ENCODE results near the gene PHLDA1. TPM values are rescaled to one million over a fixed set of nuclear protein-coding genes. Genes with fewer than 3 reads are reported as not detected.

PHLDA1 gene
- total and polyA plus RNA-seq, 2 of the 13 experiments (the other 11 are each of a cell fraction or from before 2014, with no cell fraction given), result 33.8 to 41.0 TPM

DNA sequence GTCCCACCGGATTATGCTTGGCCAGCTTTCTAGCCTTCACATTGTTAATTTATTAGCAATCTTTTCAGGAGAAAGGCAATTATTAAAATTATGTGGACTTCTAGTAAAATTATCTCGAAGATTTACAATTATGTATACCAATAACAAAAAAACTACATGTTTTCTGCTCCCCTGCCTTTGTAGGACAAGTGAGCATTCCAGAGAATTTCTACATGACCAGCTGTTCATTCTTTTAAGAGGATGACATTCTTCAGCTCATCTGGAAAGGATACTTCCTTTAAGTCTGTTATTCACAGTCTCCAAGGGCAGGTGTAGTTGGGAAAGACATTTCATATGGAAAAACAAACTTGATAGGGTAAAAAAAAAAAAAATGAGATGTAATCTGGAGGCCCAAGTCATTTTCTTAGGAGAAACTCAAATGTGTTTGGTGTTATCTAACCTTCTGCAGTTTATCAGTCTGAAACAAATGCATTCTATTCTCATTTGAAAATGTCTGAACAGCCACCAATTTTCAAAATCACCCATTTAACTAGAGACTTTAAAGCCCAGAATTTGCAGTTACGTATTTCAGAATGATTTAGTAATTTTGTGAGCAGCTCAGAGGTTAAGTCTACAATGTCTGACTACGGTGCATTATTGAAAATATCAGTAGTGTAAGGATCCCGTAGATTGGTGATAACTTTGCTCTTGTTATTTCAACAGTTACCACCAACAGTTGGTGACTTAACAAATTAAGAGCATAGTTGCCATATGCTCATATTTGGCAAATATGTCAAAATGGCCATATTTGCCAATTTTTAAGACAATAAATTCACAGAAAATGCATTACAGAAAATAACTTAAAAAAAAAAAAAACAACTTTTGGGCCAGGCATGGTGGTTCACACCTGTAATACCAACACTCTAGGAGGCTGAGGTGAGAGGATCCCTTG is 1.8 kb upstream of the PHLDA1 start:
- TF ChIP-seq HOXA3 (CRISPR knock-in tag; IDR thresholded peaks at IDR 0.05) (no peak), REXO4 (CRISPR knock-in tag; IDR thresholded peaks at IDR 0.05; ENCODE audit: borderline replicate concordance) (no peak), SMC3 (IDR thresholded peaks at IDR 0.05; ENCODE audit: low read length) (no peak), RBFOX2 (IDR thresholded peaks at IDR 0.05; ENCODE audit: low read depth, low read length) (peak; percentile 22; the same call in 1 of the 2 replicates)
- TF ChIP-seq, protein P1, sequence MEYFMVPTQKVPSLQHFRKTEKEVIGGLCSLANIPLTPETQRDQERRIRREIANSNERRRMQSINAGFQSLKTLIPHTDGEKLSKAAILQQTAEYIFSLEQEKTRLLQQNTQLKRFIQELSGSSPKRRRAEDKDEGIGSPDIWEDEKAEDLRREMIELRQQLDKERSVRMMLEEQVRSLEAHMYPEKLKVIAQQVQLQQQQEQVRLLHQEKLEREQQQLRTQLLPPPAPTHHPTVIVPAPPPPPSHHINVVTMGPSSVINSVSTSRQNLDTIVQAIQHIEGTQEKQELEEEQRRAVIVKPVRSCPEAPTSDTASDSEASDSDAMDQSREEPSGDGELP (IDR thresholded peaks at IDR 0.05; ENCODE audit: borderline replicate concordance, low read depth), result peak; percentile 62; the same call in 1 of the 2 replicates
- Histone ChIP-seq H3K4me3 (replicated peaks in 1 of 3; ENCODE audit: insufficient read depth in 1 of 3, low read depth in 2 of 3, low read length in 3 of 3) (peak overlapping the region; percentile 83 to 99 (median 97)), H3K9me3 (ENCODE audit: low read length) (no peaks in the 10 kb centered on the region), H3K9ac (ENCODE audit: insufficient read depth, low read depth, low read length) (peak overlapping the region; percentile 95), H4K20me1 (ENCODE audit: insufficient read depth, low read length) (peaks cover 6% of the 10 kb centered on the region), H3K27ac (ENCODE audit: extremely low read length, insufficient read depth, low read length) (peak overlapping the region; percentile 95), H2AFZ (ENCODE audit: low read length) (no peak overlapping the region), H3K4me1 (ENCODE audit: insufficient read depth, low read length) (peaks cover 50% of the 10 kb centered on the region), H3K36me3 (replicated peaks in 1 of 2; ENCODE audit: control insufficient read depth in 1 of 2, insufficient read depth in 2 of 2, low read length in 2 of 2) (no peaks in the 10 kb centered on the region; a peak in 2 of 5 replicates), H3K27me3 (ENCODE audit: control insufficient read depth in 1 of 2, insufficient read depth in 2 of 2, low read length in 2 of 2) (peaks cover 0 to 3% of the 10 kb centered on the region in 2 experiments; a peak in 1 of 5 replicates), H3K4me2 (ENCODE audit: low read depth, low read length) (peak overlapping the region; percentile 83), H3K79me2 (ENCODE audit: insufficient read depth, low read length) (peaks cover 50% of the 10 kb centered on the region)
- POLR2A ChIA-PET, result interaction anchor here (0.7 to 5.9 kb wide), 29 partner anchors 9 to 522 kb away, joined by 3 to 88 read pairs (median 9); partner anchors contain the start of genes BBS10, KRR1 and NAP1L1
- CTCF ChIA-PET (ENCODE audit: low intra/inter-chr PET ratio, low total read pairs), result no interaction called here
- DNase-seq (ENCODE audit: low spot score) (no peak), FAIRE-seq (peak; percentile 28), ATAC-seq (no peak)
- BruUV-seq (replicated peaks), result no TSS peak
- 67% methylated on average over 5 of the region's 5 CpGs for WGBS (ENCODE audit: low lambda C conversion rate)
- intact Hi-C loops (cut with micrococcal nuclease; ENCODE audit: unreplicated experiment) (loop anchor here (5.0 kb wide), 2 partner anchors 131 to 266 kb away; no protein-coding TSS in a partner anchor), in situ Hi-C loops (cut with HindIII; ENCODE audit: extremely low pct_ligation_motif_present, low pct_unique_long_range_greater_than_20kb) (loop anchor here (5.0 kb wide), 2 partner anchors 406 to 521 kb away; partner anchors contain the start of gene KRR1)
